SK-N-SH (cell line): Measurements from ENCODE around the gene ABCA4. TPM values are rescaled to one million over a fixed set of nuclear protein-coding genes. Genes with fewer than 3 reads are reported as not detected.

Experiments
- CTCF ChIA-PET: fragments of 300-600, 350-600 bp; formaldehyde crosslinking; extraction: SDS; loops from one replicate; lab custom pipeline; 2021; lab: Yijun Ruan, JAX
- POLR2A ChIA-PET: fragments of 350-600 bp; sonication (Branson Sonifier 250); formaldehyde crosslinking; extraction: SDS; loops from one replicate; lab custom pipeline; 2020; ENCODE audit warnings: antibody characterized with exemption, inconsistent platforms; lab: Yijun Ruan, JAX
- DNase-seq: peaks from one replicate; pipeline ENCODE4 v3.0.0; 2012
- H2AFZ ChIP-seq: fragments of 200-600 bp; sonication (generic); 2 replicates; pipeline ENCODE4 v1.8.1; 2016; ENCODE audit warnings: antibody characterized with exemption, mild to moderate bottlenecking, low read depth
- H3F3A ChIP-seq: fragments of 200-600 bp; sonication (generic); replicated peaks from 2 replicates; pipeline ENCODE3; 2016; ENCODE audit warnings: antibody characterized with exemption, mild to moderate bottlenecking; ENCODE audit not compliant: insufficient read depth
- H3K27ac ChIP-seq, 2 experiments: fragments of 200-500 bp in 1 of 2; fragments of 200-600 bp in 1 of 2; sonication (Bioruptor generic) in 1 of 2; sonication (generic), shearing (Covaris generic) in 1 of 2; 2 replicates each; pipeline versions ENCODE4 v1.5.1 to v1.6.1; 2014 to 2016; ENCODE audit warnings: low read depth in 2 of 2, inconsistent platforms in 1 of 2, low read length in 1 of 2, mild to moderate bottlenecking in 1 of 2, mixed read lengths in 1 of 2
- H3K27me3 ChIP-seq: fragments of 200-600 bp; sonication (generic), shearing (Covaris generic); 2 replicates; pipeline ENCODE4 v1.6.1; 2016; ENCODE audit warnings: mixed run types; ENCODE audit not compliant: insufficient read depth
- H3K36me3 ChIP-seq, 2 experiments: fragments of 200-500 bp in 1 of 2; fragments of 200-600 bp in 1 of 2; sonication (Bioruptor generic) in 1 of 2; sonication (generic) in 1 of 2; replicated peaks in 1 of 2; 2 replicates each; pipeline versions ENCODE3 to v1.5.1; 2014 to 2016; ENCODE audit warnings: low read length in 1 of 2, mild to moderate bottlenecking in 1 of 2; ENCODE audit not compliant: insufficient read depth in 2 of 2, control insufficient read depth in 1 of 2
- H3K4me1 ChIP-seq, 2 experiments: fragments of 200-500 bp in 1 of 2; fragments of 200-600 bp in 1 of 2; sonication (Bioruptor generic) in 1 of 2; sonication (generic), shearing (Covaris generic) in 1 of 2; 2 replicates each; pipeline versions ENCODE4 v1.5.1 to v1.6.1; 2014 to 2016; ENCODE audit warnings: low read depth in 1 of 2, low read length in 1 of 2, mixed run types in 1 of 2; ENCODE audit not compliant: insufficient read depth in 2 of 2, control insufficient read depth in 1 of 2
- H3K4me2 ChIP-seq: fragments of 200-600 bp; sonication (generic), shearing (Covaris generic); 2 replicates; pipeline ENCODE4 v1.6.1; 2017; ENCODE audit warnings: mixed run types
- H3K4me3 ChIP-seq, 2 experiments: fragments of 200-500 bp in 1 of 2; fragments of 200-600 bp in 1 of 2; sonication (Bioruptor generic) in 1 of 2; sonication (generic), shearing (Covaris generic) in 1 of 2; 2 replicates each; pipeline versions ENCODE4 v1.5.1 to v1.8.1; 2014 to 2016; ENCODE audit warnings: low read depth in 2 of 2, inconsistent platforms in 1 of 2, low read length in 1 of 2, mild to moderate bottlenecking in 1 of 2, mixed read lengths in 1 of 2, moderate library complexity in 1 of 2
- H3K79me2 ChIP-seq: fragments of 200-600 bp; sonication (generic); 2 replicates; pipeline ENCODE4 v1.8.1; 2017; ENCODE audit warnings: mild to moderate bottlenecking; ENCODE audit not compliant: insufficient read depth
- H3K9ac ChIP-seq: fragments of 200-600 bp; sonication (generic); 2 replicates; pipeline ENCODE4 v1.6.1; 2017; ENCODE audit warnings: mixed run types
- H3K9me2 ChIP-seq: fragments of 200-600 bp; sonication (generic); 2 replicates; pipeline ENCODE4 v1.6.1; 2017; ENCODE audit warnings: mixed run types
- H3K9me3 ChIP-seq: fragments of 200-600 bp; sonication (generic); 2 replicates; pipeline ENCODE4 v1.6.1; 2017; ENCODE audit warnings: mixed run types, mild to moderate bottlenecking, moderate library complexity
- H4K20me1 ChIP-seq: fragments of 200-600 bp; sonication (generic); 2 replicates; pipeline ENCODE4 v1.6.1; 2017; ENCODE audit warnings: mild to moderate bottlenecking, mixed run types; ENCODE audit not compliant: insufficient read depth
- EZH2phosphoT487 ChIP-seq: fragments of 200-600 bp; sonication (generic); IDR thresholded peaks from 2 replicates; pipeline ENCODE4 v1.6.1; 2017; ENCODE audit warnings: low read depth, mixed run types, mild to moderate bottlenecking, antibody characterized with exemption, moderate library complexity, borderline replicate concordance
- FOSL2 ChIP-seq: IDR thresholded peaks from 2 replicates; pipeline ENCODE4 v1.4.0; 2012; ENCODE audit warnings: low read depth, mild to moderate bottlenecking, moderate library complexity, borderline replicate concordance
- JUND ChIP-seq: IDR thresholded peaks from 2 replicates; pipeline ENCODE4 v1.4.0; 2012
- MXI1 ChIP-seq: IDR thresholded peaks from 2 replicates; pipeline ENCODE4 v1.6.1; 2012; ENCODE audit warnings: mild to moderate bottlenecking, low read depth, low read length, improper control_type of control experiment
- RAD21 ChIP-seq: IDR thresholded peaks from 2 replicates; pipeline ENCODE4 v1.6.1; 2012; ENCODE audit warnings: mild to moderate bottlenecking, low read length
- SIN3A ChIP-seq: IDR thresholded peaks from 2 replicates; pipeline ENCODE4 v1.6.1; 2012; ENCODE audit warnings: low read depth, mild to moderate bottlenecking, low read length, moderate library complexity, borderline replicate concordance
- SMC3 ChIP-seq: IDR thresholded peaks from 2 replicates; pipeline ENCODE4 v1.6.1; 2012; ENCODE audit warnings: low read depth, low read length, improper control_type of control experiment
- WGBS: methylation state at CpG from one replicate; pipeline ENCODE4 v1.1.6; 2017; ENCODE audit warnings: low lambda C conversion rate; 5-methylcytosine and 5-hydroxymethylcytosine counted together
- polyA plus RNA-seq, 3 experiments: library from polyadenylated mRNA; depleted of rRNA; stranded (reverse); fragments of >200 nt; gene quantifications; 2 replicates each; pipeline ENCODE4 v1.2.3, GENCODE V29; 2012
- TF ChIP-seq, protein P1 (sequence below): IDR thresholded peaks from 2 replicates; pipeline ENCODE4 v1.4.0; 2012; ENCODE audit warnings: low read depth
- TF ChIP-seq, protein P2 (sequence below): fragments of 200-600 bp; sonication (generic); IDR thresholded peaks from 2 replicates; pipeline ENCODE4 v1.6.1; 2017; ENCODE audit warnings: antibody characterized with exemption, mild to moderate bottlenecking, moderate library complexity
- TF ChIP-seq, protein P3 (sequence below): IDR thresholded peaks from 2 replicates; pipeline ENCODE4 v1.4.0; 2012; ENCODE audit warnings: low read depth, borderline replicate concordance
- TF ChIP-seq, protein P4 (sequence below): fragments of 150-350 bp; IDR thresholded peaks from 2 replicates; pipeline ENCODE4 v1.6.1; 2016; ENCODE audit warnings: mild to moderate bottlenecking, low read depth, low read length
- TF ChIP-seq, protein P5 (sequence below): IDR thresholded peaks from 2 replicates; pipeline ENCODE4 v1.6.1; 2012; ENCODE audit warnings: mild to moderate bottlenecking, low read depth, low read length, moderate library complexity

Gene ABCA4
- polyA plus RNA-seq, 1 of the 3 experiments (the other 2 are of a cell fraction), result 0.03 TPM

DNA sequence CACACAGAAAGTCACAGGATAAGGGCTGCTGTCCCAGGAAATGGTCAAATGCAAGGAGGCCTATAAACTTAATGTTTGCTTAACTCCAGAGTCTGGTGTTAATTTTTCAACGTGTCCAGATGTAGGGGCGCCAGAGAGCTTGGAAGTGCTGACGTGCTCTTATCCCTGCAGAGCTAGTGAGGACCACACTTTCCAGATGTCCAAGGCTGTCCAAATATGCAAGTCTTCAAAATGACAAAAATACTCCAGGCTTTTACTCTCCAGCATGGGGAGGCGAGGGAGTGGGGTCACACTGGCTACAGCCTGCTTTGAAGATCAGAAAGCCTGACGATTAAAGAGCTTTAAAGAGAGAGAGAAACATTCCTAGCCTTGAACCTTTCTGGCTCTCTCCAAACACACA, 57.6 kb downstream of the ABCA4 start:
- no peaks in the 10 kb centered on the region for H3K9me2 ChIP-seq
- no peak overlapping the region for H2AFZ ChIP-seq
- H3K4me3 ChIP-seq, result no peak overlapping the region
- no peaks in the 10 kb centered on the region for H3K27me3 ChIP-seq
- H3K27ac ChIP-seq, result no peak overlapping the region
- ChIA-PET CTCF (interaction anchor here (0.7 to 14.4 kb wide), 28 partner anchors 8 to 742 kb away, joined by 3 to 427 read pairs (median 4); partner anchors contain the start of gene ARHGAP29), POLR2A (interaction anchor here (1.0 kb wide), 1 partner anchor 174 kb away, joined by 3 read pairs; the partner anchor contains the start of gene ARHGAP29)
- peaks cover 5 to 10% of the 10 kb centered on the region in 2 experiments; a peak in 3 of 4 replicates for H3K4me1 ChIP-seq
- no peaks in the 10 kb centered on the region for H3F3A ChIP-seq
- DNase-seq, result peak; percentile 19
- no peaks in the 10 kb centered on the region for H4K20me1 ChIP-seq
- no peaks in the 10 kb centered on the region for H3K79me2 ChIP-seq
- H3K9ac ChIP-seq, result no peak overlapping the region
- H3K36me3 ChIP-seq, result no peaks in the 10 kb centered on the region
- no peak overlapping the region for H3K4me2 ChIP-seq
- TF ChIP-seq FOSL2 (no peak), JUND (no peak), SMC3 (peak; percentile 54), SIN3A (no peak), RAD21 (peak; percentile 67), MXI1 (no peak), EZH2phosphoT487 (no peak)
- TF ChIP-seq, protein P1, sequence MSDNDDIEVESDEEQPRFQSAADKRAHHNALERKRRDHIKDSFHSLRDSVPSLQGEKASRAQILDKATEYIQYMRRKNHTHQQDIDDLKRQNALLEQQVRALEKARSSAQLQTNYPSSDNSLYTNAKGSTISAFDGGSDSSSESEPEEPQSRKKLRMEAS, result no peak
- TF ChIP-seq, protein P2, sequence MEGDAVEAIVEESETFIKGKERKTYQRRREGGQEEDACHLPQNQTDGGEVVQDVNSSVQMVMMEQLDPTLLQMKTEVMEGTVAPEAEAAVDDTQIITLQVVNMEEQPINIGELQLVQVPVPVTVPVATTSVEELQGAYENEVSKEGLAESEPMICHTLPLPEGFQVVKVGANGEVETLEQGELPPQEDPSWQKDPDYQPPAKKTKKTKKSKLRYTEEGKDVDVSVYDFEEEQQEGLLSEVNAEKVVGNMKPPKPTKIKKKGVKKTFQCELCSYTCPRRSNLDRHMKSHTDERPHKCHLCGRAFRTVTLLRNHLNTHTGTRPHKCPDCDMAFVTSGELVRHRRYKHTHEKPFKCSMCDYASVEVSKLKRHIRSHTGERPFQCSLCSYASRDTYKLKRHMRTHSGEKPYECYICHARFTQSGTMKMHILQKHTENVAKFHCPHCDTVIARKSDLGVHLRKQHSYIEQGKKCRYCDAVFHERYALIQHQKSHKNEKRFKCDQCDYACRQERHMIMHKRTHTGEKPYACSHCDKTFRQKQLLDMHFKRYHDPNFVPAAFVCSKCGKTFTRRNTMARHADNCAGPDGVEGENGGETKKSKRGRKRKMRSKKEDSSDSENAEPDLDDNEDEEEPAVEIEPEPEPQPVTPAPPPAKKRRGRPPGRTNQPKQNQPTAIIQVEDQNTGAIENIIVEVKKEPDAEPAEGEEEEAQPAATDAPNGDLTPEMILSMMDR, result peak; percentile 34
- TF ChIP-seq, protein P3, sequence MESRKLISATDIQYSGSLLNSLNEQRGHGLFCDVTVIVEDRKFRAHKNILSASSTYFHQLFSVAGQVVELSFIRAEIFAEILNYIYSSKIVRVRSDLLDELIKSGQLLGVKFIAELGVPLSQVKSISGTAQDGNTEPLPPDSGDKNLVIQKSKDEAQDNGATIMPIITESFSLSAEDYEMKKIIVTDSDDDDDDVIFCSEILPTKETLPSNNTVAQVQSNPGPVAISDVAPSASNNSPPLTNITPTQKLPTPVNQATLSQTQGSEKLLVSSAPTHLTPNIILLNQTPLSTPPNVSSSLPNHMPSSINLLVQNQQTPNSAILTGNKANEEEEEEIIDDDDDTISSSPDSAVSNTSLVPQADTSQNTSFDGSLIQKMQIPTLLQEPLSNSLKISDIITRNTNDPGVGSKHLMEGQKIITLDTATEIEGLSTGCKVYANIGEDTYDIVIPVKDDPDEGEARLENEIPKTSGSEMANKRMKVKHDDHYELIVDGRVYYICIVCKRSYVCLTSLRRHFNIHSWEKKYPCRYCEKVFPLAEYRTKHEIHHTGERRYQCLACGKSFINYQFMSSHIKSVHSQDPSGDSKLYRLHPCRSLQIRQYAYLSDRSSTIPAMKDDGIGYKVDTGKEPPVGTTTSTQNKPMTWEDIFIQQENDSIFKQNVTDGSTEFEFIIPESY, result no peak
- TF ChIP-seq, protein P4, sequence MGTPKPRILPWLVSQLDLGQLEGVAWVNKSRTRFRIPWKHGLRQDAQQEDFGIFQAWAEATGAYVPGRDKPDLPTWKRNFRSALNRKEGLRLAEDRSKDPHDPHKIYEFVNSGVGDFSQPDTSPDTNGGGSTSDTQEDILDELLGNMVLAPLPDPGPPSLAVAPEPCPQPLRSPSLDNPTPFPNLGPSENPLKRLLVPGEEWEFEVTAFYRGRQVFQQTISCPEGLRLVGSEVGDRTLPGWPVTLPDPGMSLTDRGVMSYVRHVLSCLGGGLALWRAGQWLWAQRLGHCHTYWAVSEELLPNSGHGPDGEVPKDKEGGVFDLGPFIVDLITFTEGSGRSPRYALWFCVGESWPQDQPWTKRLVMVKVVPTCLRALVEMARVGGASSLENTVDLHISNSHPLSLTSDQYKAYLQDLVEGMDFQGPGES, result no peak
- TF ChIP-seq, protein P5, sequence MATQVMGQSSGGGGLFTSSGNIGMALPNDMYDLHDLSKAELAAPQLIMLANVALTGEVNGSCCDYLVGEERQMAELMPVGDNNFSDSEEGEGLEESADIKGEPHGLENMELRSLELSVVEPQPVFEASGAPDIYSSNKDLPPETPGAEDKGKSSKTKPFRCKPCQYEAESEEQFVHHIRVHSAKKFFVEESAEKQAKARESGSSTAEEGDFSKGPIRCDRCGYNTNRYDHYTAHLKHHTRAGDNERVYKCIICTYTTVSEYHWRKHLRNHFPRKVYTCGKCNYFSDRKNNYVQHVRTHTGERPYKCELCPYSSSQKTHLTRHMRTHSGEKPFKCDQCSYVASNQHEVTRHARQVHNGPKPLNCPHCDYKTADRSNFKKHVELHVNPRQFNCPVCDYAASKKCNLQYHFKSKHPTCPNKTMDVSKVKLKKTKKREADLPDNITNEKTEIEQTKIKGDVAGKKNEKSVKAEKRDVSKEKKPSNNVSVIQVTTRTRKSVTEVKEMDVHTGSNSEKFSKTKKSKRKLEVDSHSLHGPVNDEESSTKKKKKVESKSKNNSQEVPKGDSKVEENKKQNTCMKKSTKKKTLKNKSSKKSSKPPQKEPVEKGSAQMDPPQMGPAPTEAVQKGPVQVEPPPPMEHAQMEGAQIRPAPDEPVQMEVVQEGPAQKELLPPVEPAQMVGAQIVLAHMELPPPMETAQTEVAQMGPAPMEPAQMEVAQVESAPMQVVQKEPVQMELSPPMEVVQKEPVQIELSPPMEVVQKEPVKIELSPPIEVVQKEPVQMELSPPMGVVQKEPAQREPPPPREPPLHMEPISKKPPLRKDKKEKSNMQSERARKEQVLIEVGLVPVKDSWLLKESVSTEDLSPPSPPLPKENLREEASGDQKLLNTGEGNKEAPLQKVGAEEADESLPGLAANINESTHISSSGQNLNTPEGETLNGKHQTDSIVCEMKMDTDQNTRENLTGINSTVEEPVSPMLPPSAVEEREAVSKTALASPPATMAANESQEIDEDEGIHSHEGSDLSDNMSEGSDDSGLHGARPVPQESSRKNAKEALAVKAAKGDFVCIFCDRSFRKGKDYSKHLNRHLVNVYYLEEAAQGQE, result no peak
- H3K9me3 ChIP-seq, result no peaks in the 10 kb centered on the region
- 77% methylated on average over 4 of the region's 5 CpGs for whole genome bisulfite sequencing
